Stomach (tissue), 9 donors: Measurements from ENCODE around the gene ZNF135. TPM values are rescaled to one million over a fixed set of nuclear protein-coding genes. Genes with fewer than 3 reads are reported as not detected.

Experiments
- DNase-seq, 2 donors: peaks; one replicate each; pipeline versions ENCODE4 v3.0.0 to v3.0.0-alpha.2; 2013 to 2019
- H3K27ac ChIP-seq, 5 donors: fragments of 200-600 bp in 4 of 5; sonication (generic) in 4 of 5; one replicate each; pipeline ENCODE4 v1.5.1; 2013 to 2019; ENCODE audit warnings: mild to moderate bottlenecking in 1 of 5, moderate library complexity in 1 of 5
- H3K27me3 ChIP-seq, 3 donors: fragments of 200-600 bp; sonication (generic); one replicate each; pipeline ENCODE4 v1.5.1; 2017 to 2019; ENCODE audit warnings: mixed run types in 1 of 3
- H3K36me3 ChIP-seq, 4 donors: fragments of 200-600 bp; sonication (generic); 1 replicate in 3 of 4; 2 replicates in 1 of 4; pipeline ENCODE4 v1.5.1; 2016 to 2019
- H3K4me1 ChIP-seq, 4 donors: fragments of 200-600 bp; sonication (generic); one replicate each; pipeline ENCODE4 v1.5.1; 2016 to 2019
- H3K4me3 ChIP-seq, 4 donors: fragments of 200-600 bp; sonication (generic) in 3 of 4; one replicate each; pipeline ENCODE4 v1.5.1; 2016 to 2019; ENCODE audit warnings: mild to moderate bottlenecking in 1 of 4
- H3K9me3 ChIP-seq, 4 donors: fragments of 200-600 bp; sonication (generic); one replicate each; pipeline ENCODE4 v1.5.1; 2016 to 2019
- CTCF ChIP-seq, 7 experiments: fragments of 450-650 bp in 4 of 7; fragments of 200-600 bp in 3 of 7; sonication (generic) in 3 of 7; IDR thresholded peaks; one replicate each; pipeline ENCODE4 v1.5.1; 2016 to 2019; ENCODE audit warnings: antibody characterized with exemption in 7 of 7, control low read depth in 2 of 7, mild to moderate bottlenecking in 1 of 7
- EP300 ChIP-seq: sonication (generic); formaldehyde crosslinking; IDR thresholded peaks from one replicate; pipeline ENCODE4 v1.6.1; 2017; ENCODE audit warnings: antibody characterized with exemption
- POLR2A ChIP-seq, 4 donors: fragments of 450-650 bp; IDR thresholded peaks; one replicate each; pipeline ENCODE4 v1.6.1; 2016; ENCODE audit warnings: antibody characterized with exemption in 4 of 4, control low read depth in 2 of 4, mild to moderate bottlenecking in 1 of 4, moderate library complexity in 1 of 4
- POLR2AphosphoS5 ChIP-seq, 3 donors: sonication (generic); formaldehyde crosslinking; IDR thresholded peaks; one replicate each; pipeline ENCODE4 v1.6.1; 2016; ENCODE audit warnings: antibody characterized with exemption in 3 of 3
- WGBS, 5 donors: extraction: QIAGEN DNeasy Blood & Tissue Kit in 3 of 5; methylation state at CpG; one replicate each; pipeline versions ENCODE4 v1.1.5 to v1.1.7; 2013 to 2018; 5-methylcytosine and 5-hydroxymethylcytosine counted together
- intact Hi-C: fragments of 100-400 bp; cut with DNase I; formaldehyde crosslinking; loops from one replicate; pipeline ENCODE4 v1.15.1; 2023; ENCODE audit warnings: low total_unique reads
- polyA plus RNA-seq, 3 donors: library from polyadenylated mRNA; stranded (reverse); fragments of 200-250 nt; gene quantifications; one replicate each; pipeline ENCODE4 v1.2.3, GENCODE V29; 2013
- total RNA-seq, 5 donors: library from RNA; depleted of rRNA; stranded (reverse); fragments of >200 nt; gene quantifications; one replicate each; pipeline versions ENCODE4 v1.1.0 to v1.2.3, GENCODE V29; 2014 to 2016
- donor health status: healthy with polysubstance abuse.
- donor health status: Bipolar disorder and iron deficiency.
- donor health status: healthy.

Gene ZNF135
- total and polyA plus RNA-seq, 8 donors, result 1.6 to 16.3 (median 4.9) TPM; not detected in 1

- Histone ChIP-seq H3K4me3 (peak overlapping the region; percentile 66 to 96 (median 91)), H3K27me3 (no peaks in the 10 kb centered on the region), H3K4me1 (peaks cover 0 to 21% (median 20%) of the 10 kb centered on the region in 4 donors), H3K27ac (peak overlapping the region; percentile 85 to 97 (median 89)), H3K9me3 (peaks cover 0 to 71% (median 40%) of the 10 kb centered on the region in 4 donors), H3K36me3 (peaks cover 0 to 27% (median 10%) of the 10 kb centered on the region in 4 donors)
- TF ChIP-seq EP300, result no peak
- TF ChIP-seq POLR2A (IDR thresholded peaks at IDR 0.05), result no peak
- no peak for DNase-seq
- intact Hi-C loops, result no loop called here
- 7 to 29% (median 16%) methylated on average over 2 of the region's 2 CpGs for WGBS, 5 donors
Measured at GRCh38 chr19:58098682-58098998, 39.6 kb downstream of the ZNF135 start.

DNA sequence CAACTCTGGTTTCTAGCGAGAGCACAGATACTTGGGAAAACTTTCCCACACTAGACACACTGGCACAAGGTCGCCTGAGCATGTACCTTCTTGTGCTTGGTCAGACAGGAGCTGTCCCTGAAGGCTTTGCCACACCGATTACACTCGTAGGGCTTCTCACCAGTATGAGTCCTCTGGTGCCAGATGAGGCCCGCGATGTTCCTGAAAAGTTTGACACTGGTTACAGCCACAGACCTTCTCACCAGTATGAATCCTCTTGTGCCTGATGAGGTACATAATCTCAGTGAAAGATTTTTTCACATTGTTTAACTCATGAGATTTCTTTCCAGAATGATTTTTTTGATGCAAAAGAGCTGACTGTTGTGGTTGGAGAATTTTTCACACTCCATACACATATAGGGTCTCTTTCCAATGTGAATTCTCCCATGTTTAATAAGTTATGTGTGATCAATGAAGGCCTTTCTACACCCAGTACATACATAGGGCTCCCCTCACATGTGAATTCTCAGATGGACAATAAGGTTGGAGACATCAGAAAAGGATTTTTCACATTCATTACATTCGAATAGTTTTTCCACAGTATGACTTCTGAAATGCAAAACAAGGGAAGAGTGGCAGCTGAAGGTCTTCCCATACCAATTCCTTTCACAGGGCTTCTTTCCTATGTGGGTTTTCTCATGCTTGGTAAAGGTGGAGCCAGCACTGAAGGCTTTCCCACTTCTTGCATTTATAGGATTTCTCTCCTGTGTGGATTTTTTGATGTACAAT lies 48.9 kb downstream of the ZNF135 start:
- peaks cover 61 to 98% (median 94%) of the 10 kb centered on the region in 4 donors for H3K9me3 ChIP-seq
- 83 to 85% (median 85%) methylated on average over 7 of the region's 7 CpGs for WGBS, 5 donors

DNA sequence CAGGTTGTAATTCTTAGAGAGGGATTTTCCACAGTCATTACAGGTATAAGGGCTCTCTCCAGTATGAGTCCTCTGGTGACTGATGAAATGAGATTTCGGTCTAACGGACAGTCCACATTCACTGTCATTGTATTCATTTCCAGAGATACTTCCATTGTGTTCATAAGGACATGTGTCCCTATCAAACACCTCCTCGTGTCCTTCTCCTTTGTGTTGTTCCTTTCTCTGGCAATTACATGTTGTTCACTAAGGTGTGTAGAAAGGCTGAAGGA lies 49.4 kb downstream of the ZNF135 start:
- H3K36me3 ChIP-seq, result no peaks in the 10 kb centered on the region
- intact Hi-C loops, result no loop called here
- TF ChIP-seq POLR2A (IDR thresholded peaks at IDR 0.05) (no peak), CTCF (IDR thresholded peaks at IDR 0.05) (no peak), EP300 (no peak), POLR2AphosphoS5 (IDR thresholded peaks at IDR 0.05) (no peak)
- H3K4me3 ChIP-seq, result no peak overlapping the region
- WGBS, 5 donors, result 75 to 90% (median 81%) methylated on average over 3 of the region's 3 CpGs
- no peaks in the 10 kb centered on the region for H3K4me1 ChIP-seq
- H3K27me3 ChIP-seq, result no peaks in the 10 kb centered on the region
- no peak overlapping the region for H3K27ac ChIP-seq
- no peak for DNase-seq
- H3K9me3 ChIP-seq, result peaks cover 64 to 98% (median 95%) of the 10 kb centered on the region in 4 donors

More for the DNA sequence above, 48.9 kb downstream of the ZNF135 start:
- no peak overlapping the region for H3K4me3 ChIP-seq
- TF ChIP-seq POLR2AphosphoS5 (IDR thresholded peaks at IDR 0.05) (no peak), POLR2A (IDR thresholded peaks at IDR 0.05) (no peak), CTCF (IDR thresholded peaks at IDR 0.05) (no peak), EP300 (no peak)
- intact Hi-C loops, result no loop called here
- H3K27me3 ChIP-seq, result no peaks in the 10 kb centered on the region
- no peaks in the 10 kb centered on the region for H3K36me3 ChIP-seq
- H3K4me1 ChIP-seq, result no peaks in the 10 kb centered on the region
- DNase-seq, result no peak
- no peak overlapping the region for H3K27ac ChIP-seq

DNA sequence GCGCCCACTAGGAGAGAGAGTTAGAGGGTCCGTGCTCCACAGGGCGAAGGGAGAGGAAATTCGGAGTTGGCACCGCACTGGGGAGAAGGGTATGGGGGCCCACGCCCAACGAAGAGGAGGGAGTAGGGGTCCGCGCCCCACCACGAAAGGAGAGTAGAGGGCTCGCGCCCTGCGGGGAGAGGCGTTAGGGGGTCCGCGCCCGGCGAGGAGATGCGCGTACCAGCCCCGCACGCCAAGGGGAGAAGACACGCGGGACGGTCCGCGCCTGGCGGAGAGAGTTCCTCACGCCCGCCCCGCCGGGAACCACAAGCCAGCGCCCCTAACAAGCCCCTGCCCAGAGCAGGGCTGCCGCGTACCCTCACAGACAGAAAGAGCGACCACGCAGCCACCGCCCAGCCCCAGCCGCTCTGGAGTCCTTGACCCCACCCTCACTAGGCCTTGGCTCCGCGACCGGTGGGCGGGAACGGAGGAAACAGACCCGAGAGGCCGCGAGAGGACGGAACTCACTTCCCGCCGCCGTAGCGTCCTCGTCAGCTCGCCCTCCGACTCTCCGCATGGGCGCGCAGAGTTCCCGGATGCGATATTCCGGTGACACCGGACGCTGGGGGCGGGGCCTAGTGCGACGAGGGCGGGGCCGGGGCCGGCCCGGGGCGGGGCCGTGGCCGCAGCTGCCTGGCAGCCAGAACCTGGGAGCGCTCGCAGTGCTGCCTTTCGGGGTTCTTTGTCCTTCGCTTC lies 58.9 kb downstream of the ZNF135 start:
- H3K4me3 ChIP-seq, result no peak overlapping the region
- TF ChIP-seq POLR2A (IDR thresholded peaks at IDR 0.05) (no peak), EP300 (no peak), POLR2AphosphoS5 (IDR thresholded peaks at IDR 0.05) (no peak), CTCF (IDR thresholded peaks at IDR 0.05) (no peak)
- H3K27ac ChIP-seq, result no peak overlapping the region
- no peaks in the 10 kb centered on the region for H3K4me1 ChIP-seq
- H3K27me3 ChIP-seq, result peaks cover 0 to 19% (median 7%) of the 10 kb centered on the region in 3 donors
- intact Hi-C loops, result no loop called here
- WGBS, 5 donors, result 8 to 14% (median 9%) methylated on average over 20 to 77 of the region's 77 CpGs
- peaks cover 60 to 100% (median 99%) of the 10 kb centered on the region in 4 donors for H3K9me3 ChIP-seq
- peaks cover 0 to 21% (median 0%) of the 10 kb centered on the region in 4 donors for H3K36me3 ChIP-seq
- peak in 1 of 2 donors; percentile 80 for DNase-seq
